Effector memory CD4-positive, alpha-beta T cell (primary cell): ENCODE results near the gene LZTFL1.
A peak's percentile ranks its signal among the peaks of the same experiment; 100 is the strongest.

ENCODE experiments used
- DNase-seq, 3 donors: peaks; one replicate each; pipeline ENCODE4 v3.0.0-alpha.2; 2020
- H3K27ac ChIP-seq: 2 replicates; pipeline ENCODE4 v1.7.0; 2013; ENCODE audit warnings: mild to moderate bottlenecking, low read length, moderate library complexity; ENCODE audit not compliant: insufficient read depth, poor library complexity, severe bottlenecking
- H3K27me3 ChIP-seq: replicated peaks from 2 replicates; pipeline ENCODE4 v1.7.0; 2013; ENCODE audit warnings: mild to moderate bottlenecking, low read length; ENCODE audit not compliant: insufficient read depth, control insufficient read depth, poor library complexity, severe bottlenecking
- H3K36me3 ChIP-seq: 2 replicates; pipeline ENCODE4 v1.7.0; 2013; ENCODE audit warnings: mild to moderate bottlenecking, low read length, moderate library complexity; ENCODE audit not compliant: control insufficient read depth, insufficient read depth
- H3K4me1 ChIP-seq: 2 replicates; pipeline ENCODE4 v1.7.0; 2013; ENCODE audit warnings: low read length, mild to moderate bottlenecking; ENCODE audit not compliant: control insufficient read depth, insufficient read depth, poor library complexity, severe bottlenecking
- H3K4me3 ChIP-seq: 2 replicates; pipeline ENCODE4 v1.7.0; 2013; ENCODE audit warnings: low read length, low read depth, mild to moderate bottlenecking; ENCODE audit not compliant: insufficient read depth, poor library complexity, severe bottlenecking
- H3K9me3 ChIP-seq: 2 replicates; pipeline ENCODE4 v1.7.0; 2013; ENCODE audit warnings: mild to moderate bottlenecking, low read length, moderate library complexity; ENCODE audit not compliant: control insufficient read depth
- total RNA-seq, 3 donors: gene quantifications; one replicate each; lab custom pipeline; 2026; lab: John Stamatoyannopoulos, UW

Gene LZTFL1, protein sequence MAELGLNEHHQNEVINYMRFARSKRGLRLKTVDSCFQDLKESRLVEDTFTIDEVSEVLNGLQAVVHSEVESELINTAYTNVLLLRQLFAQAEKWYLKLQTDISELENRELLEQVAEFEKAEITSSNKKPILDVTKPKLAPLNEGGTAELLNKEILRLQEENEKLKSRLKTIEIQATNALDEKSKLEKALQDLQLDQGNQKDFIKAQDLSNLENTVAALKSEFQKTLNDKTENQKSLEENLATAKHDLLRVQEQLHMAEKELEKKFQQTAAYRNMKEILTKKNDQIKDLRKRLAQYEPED
- 10.9 to 15.3 (median 14.6) reads per million in 3 donors for total RNA-seq

- H3K27ac ChIP-seq, result peak within 1 kb of the TSS; percentile 79
- no peaks in the 10 kb centered on the region for H3K9me3 ChIP-seq
- H3K4me3 ChIP-seq, result peak within 1 kb of the TSS; percentile 68
- DNase-seq, result peak; percentile 79 to 87 (median 81)
- no peaks in the 10 kb centered on the region for H3K27me3 ChIP-seq
- no peaks in the 10 kb centered on the region for H3K4me1 ChIP-seq
- no peaks in the 10 kb centered on the region for H3K36me3 ChIP-seq
Measured at GRCh38 chr3:45841757-45842491, at the start of gene LZTFL1. LZTFL1 (minus strand) TSS chr3:45842119; CDS start chr3:45841991, 128 bp downstream.

- Histone ChIP-seq H3K9me3 (no peaks in the 10 kb centered on the region), H3K4me3 (no peak overlapping the region), H3K4me1 (no peaks in the 10 kb centered on the region), H3K27me3 (no peaks in the 10 kb centered on the region), H3K36me3 (no peaks in the 10 kb centered on the region), H3K27ac (no peak overlapping the region)
- DNase-seq, result no peak
Measured at GRCh38 chr3:45890405-45890804, 48.5 kb upstream of the LZTFL1 start.

DNA sequence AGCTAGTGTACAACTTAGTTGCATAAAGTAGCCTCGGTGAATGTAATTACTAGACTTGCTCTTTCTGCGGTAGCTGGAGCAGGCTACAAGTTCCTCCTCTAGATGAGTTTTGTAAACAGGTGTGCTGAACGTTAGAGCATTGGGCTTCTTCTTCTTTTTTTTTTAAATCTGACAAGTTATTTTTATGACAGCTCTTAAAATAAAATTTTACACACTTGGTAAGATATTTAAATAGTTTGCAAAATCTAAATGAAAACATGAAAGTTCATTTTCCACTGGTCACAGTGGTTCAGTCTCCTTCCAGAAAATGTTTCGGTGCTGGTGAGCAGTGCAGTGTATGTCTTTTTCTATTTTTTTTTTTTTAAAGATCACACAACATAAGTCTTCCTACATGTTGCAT lies 47.4 kb upstream of the LZTFL1 start:
- Histone ChIP-seq H3K36me3 (no peaks in the 10 kb centered on the region), H3K27me3 (no peaks in the 10 kb centered on the region), H3K9me3 (no peaks in the 10 kb centered on the region), H3K27ac (no peak overlapping the region), H3K4me3 (no peak overlapping the region), H3K4me1 (no peaks in the 10 kb centered on the region)
- no peak for DNase-seq

DNA sequence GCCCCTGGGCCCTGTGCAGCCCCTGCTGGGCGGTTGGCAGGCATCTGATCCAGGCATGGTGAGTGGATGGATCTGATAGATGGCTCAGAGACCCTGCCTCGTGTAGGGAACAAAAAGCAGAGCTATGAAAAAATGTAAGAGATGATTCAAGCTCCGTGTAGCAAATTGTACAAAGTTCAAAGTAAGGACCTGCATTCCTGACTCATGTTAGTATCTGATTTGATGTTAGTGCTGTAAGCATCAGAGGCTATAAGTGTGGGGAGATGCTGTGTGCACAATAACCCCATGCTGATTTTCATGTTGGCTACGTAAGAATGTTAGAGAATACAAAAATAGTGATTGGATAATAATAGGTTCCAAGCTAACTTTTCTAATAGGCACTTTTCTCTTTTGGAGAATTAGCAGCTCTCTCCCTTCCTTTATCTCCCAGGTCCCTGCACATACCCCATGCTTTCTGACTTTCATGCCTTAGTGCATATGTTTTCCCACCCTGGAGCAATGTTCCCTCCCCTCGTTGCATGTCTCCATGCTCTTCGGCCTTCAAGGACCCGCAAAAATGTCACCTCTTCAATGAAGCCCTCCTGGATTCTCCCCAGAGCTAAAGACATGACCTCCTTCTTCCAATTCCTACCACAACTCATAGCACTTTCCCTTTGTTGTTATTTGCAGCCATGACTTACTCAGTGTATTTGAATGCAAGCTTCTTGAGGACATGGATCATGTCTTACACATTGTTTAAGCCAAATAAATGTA lies 46.0 kb upstream of the LZTFL1 start:
- H3K36me3 ChIP-seq, result no peaks in the 10 kb centered on the region
- H3K9me3 ChIP-seq, result no peaks in the 10 kb centered on the region
- H3K4me1 ChIP-seq, result no peaks in the 10 kb centered on the region
- no peak overlapping the region for H3K27ac ChIP-seq
- DNase-seq, result no peak
- H3K4me3 ChIP-seq, result no peak overlapping the region
- H3K27me3 ChIP-seq, result no peaks in the 10 kb centered on the region

GRCh38 chr3:45887285-45887684 lies 45.4 kb upstream of the LZTFL1 start:
- Histone ChIP-seq H3K4me1 (no peaks in the 10 kb centered on the region), H3K27me3 (no peaks in the 10 kb centered on the region), H3K36me3 (no peaks in the 10 kb centered on the region), H3K4me3 (no peak overlapping the region), H3K9me3 (no peaks in the 10 kb centered on the region), H3K27ac (no peak overlapping the region)
- no peak for DNase-seq

DNA sequence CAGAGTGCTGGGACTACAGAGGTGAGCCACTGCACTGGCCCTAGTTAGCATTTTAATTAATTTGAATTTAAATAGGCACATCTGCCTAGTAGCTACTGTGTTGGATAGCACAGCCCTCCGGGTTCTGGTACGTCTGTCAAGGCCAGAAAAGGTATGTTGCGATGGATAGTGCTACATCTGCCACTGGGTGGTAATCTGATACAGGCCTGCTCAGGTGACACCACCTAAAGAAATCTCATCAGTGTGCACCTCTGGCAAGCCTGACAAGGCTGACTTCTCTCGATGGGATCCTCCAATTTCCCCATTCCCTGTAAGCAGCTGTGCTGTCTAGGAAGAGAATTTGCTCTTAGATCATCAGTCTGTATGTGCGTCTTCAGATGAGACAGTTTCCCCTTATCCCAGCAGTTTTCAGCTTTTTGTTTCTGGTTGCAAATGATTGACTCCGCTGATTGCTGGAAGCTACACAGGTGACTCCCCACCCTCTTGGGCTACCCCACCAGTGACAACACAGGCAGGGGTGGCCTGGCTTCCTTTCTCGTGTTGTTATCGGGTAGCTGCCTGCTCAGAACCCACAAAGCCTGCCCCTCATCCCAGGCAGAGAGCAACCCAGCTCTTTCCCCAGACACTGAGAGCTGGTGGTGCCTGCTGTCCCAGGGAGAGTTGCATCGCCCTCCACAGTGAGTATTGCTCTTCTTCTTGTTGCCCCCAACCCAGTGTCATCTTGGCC lies 44.2 kb upstream of the LZTFL1 start, which contains the start of gene CCR9:
TSS of gene CCR9 (plus strand) at position 565 of the 727 bp plus-strand sequence. CDS start 8,391 bp downstream, outside the sequence.
- Histone ChIP-seq H3K4me3 (no peak within 1 kb of the TSS), H3K36me3 (no peaks in the 10 kb centered on the region), H3K9me3 (no peaks in the 10 kb centered on the region), H3K27me3 (no peaks in the 10 kb centered on the region), H3K4me1 (peaks cover 4% of the 10 kb centered on the region), H3K27ac (no peak within 1 kb of the TSS)
- no peak for DNase-seq

DNA sequence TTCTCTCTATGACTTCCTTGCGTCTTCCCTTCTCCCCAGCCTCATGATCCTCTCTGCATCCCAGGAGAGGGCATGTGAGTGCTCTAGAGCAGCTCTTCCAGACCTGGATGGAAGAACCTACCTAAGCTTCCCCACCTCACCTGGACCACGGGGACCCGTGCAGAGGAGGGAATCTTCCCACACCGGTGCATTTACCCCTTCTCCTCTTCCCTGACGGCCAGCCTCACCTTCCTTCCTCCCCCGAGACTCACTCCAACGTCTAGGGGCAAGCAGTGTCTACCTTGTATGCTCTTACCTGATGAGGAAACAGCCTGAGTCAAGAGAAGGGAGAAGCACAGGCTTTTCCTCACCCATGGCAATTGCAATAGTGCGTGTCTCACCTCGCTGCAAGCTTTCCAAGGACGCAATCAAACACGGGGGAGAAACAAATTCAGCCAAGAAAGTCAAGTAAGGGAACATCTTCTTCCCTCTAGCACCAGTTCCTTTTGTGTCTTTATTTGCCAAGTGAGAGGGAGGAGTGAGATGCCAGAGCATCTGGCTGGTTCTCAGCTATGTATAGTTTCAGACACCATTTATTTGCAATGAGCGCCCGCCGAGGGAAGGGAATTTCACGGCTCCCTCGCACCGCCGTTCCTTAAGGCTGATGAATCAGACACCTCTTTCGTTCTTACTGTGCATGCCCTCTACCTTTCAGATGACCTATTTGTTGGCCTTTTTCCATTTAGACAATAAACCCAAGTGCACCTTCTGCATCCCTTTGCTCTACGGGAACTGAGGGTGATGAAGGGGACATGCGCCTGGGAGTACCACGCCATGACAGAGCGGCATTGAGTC lies 42.7 kb upstream of the LZTFL1 start:
- Histone ChIP-seq H3K9me3 (no peaks in the 10 kb centered on the region), H3K27ac (no peak overlapping the region), H3K36me3 (no peaks in the 10 kb centered on the region), H3K27me3 (no peaks in the 10 kb centered on the region), H3K4me3 (no peak overlapping the region), H3K4me1 (peaks cover 9% of the 10 kb centered on the region)
- no peak for DNase-seq

- Histone ChIP-seq H3K36me3 (no peaks in the 10 kb centered on the region), H3K4me3 (no peak overlapping the region), H3K4me1 (peaks cover 9% of the 10 kb centered on the region), H3K9me3 (no peaks in the 10 kb centered on the region), H3K27me3 (no peaks in the 10 kb centered on the region), H3K27ac (no peak overlapping the region)
- DNase-seq, result peak in 2 of 3 donors; percentile 13 to 32
Measured at GRCh38 chr3:45881078-45882022, 39.4 kb upstream of the LZTFL1 start.
